GM12874 (cell line): ENCODE data around the gene CYP2W1.

Experiments
- CTCF ChIP-seq: IDR thresholded peaks from 2 replicates; pipeline ENCODE4 v1.5.1; 2011; ENCODE audit warnings: low read depth, mild to moderate bottlenecking, control low read depth, low read length, moderate library complexity; ENCODE audit not compliant: insufficient read depth

Gene CYP2W1

GRCh38 chr7:947391-948210 lies 35.4 kb upstream of the CYP2W1 start:
- TF ChIP-seq CTCF = no peak

- no peak for TF ChIP-seq CTCF
Observed at GRCh38 chr7:949021-949934, 33.7 kb upstream of the CYP2W1 start.

- TF ChIP-seq CTCF = no peak
Observed at GRCh38 chr7:951881-952547, 31.0 kb upstream of the CYP2W1 start.

- no peak for TF ChIP-seq CTCF
Observed at GRCh38 chr7:952548-953441, 30.2 kb upstream of the CYP2W1 start.

- no peak for TF ChIP-seq CTCF
Observed at GRCh38 chr7:953547-954327, 29.2 kb upstream of the CYP2W1 start.
